GM19240 (cell line): Measurements from ENCODE around the gene DNAL1.
"Not testable (repeated sequence)": the region's sequence is repeated elsewhere in the genome, so short reads cannot be mapped to it uniquely, and the experiment has no call there.

Experiments
- DNase-seq: peaks from one replicate; pipeline ENCODE4 v3.0.0; 2011; ENCODE audit warnings: low spot score; ENCODE audit not compliant: insufficient read length

DNAL1 gene

GRCh38 chr14:73637830-73638229 is 7.0 kb upstream of the DNAL1 start:
- DNase-seq: no peak

- no peak for DNase-seq
These were observed 3.9 kb upstream of the DNAL1 start for GRCh38 chr14:73640796-73641365.

GRCh38 chr14:73645248-73645610 is 443 bp downstream of the DNAL1 start:
- DNase-seq: no peak

GRCh38 chr14:73651005-73651404 is 6.2 kb downstream of the DNAL1 start:
- no peak for DNase-seq

GRCh38 chr14:73655851-73656250 is 11.1 kb downstream of the DNAL1 start:
- DNase-seq: no peak

- DNase-seq: not testable (repeated sequence)
These were observed 14.4 kb downstream of the DNAL1 start for GRCh38 chr14:73659202-73659601.

GRCh38 chr14:73660511-73660910 is 15.7 kb downstream of the DNAL1 start:
- no peak for DNase-seq

GRCh38 chr14:73661872-73662271 is 17.1 kb downstream of the DNAL1 start:
- DNase-seq: no peak

GRCh38 chr14:73662487-73662943 is 17.7 kb downstream of the DNAL1 start:
- no peak for DNase-seq

- no peak for DNase-seq
These were observed 18.9 kb downstream of the DNAL1 start for GRCh38 chr14:73663548-73664212.

- no peak for DNase-seq
These were observed 20.3 kb downstream of the DNAL1 start for GRCh38 chr14:73665130-73665529.

- no peak for DNase-seq
These were observed 21.8 kb downstream of the DNAL1 start for GRCh38 chr14:73666583-73666982.

GRCh38 chr14:73667854-73668253 is 23.1 kb downstream of the DNAL1 start:
- no peak for DNase-seq

GRCh38 chr14:73674986-73675385 is 30.2 kb downstream of the DNAL1 start:
- DNase-seq: no peak

- DNase-seq: no peak
These were observed 33.9 kb downstream of the DNAL1 start for GRCh38 chr14:73678698-73679097.

GRCh38 chr14:73680821-73681220 is 36.0 kb downstream of the DNAL1 start:
- no peak for DNase-seq

GRCh38 chr14:73684627-73685026 is 39.8 kb downstream of the DNAL1 start:
- DNase-seq: no peak

GRCh38 chr14:73685328-73685727 is 40.5 kb downstream of the DNAL1 start:
- no peak for DNase-seq

- DNase-seq: no peak
These were observed 42.1 kb downstream of the DNAL1 start for GRCh38 chr14:73686901-73687300.

GRCh38 chr14:73694083-73694482 is 49.3 kb downstream of the DNAL1 start:
- DNase-seq: no peak

GRCh38 chr14:73695082-73695481 is 50.3 kb downstream of the DNAL1 start:
- no peak for DNase-seq

GRCh38 chr14:73695997-73696396 is 51.2 kb downstream of the DNAL1 start:
- DNase-seq: no peak
